Activated T-helper 1 cell treated with anti-CD3 and anti-CD28 coated beads, Interleukin-12 subunit alpha, Interleukin-12 subunit beta, Interleukin-2, Interleukin-4 antibody, amounts not matched to agents 30 ng/mL and 10 ng/mL and 1 ng/mL, durations not matched to agents 14 hours and 24 hours and 36 hours (primary cell): ENCODE results near the gene SAXO1. TPM values are rescaled to one million over a fixed set of nuclear protein-coding genes. Genes with fewer than 3 reads are reported as not detected.
"Not testable (repeated sequence)": the region's sequence is repeated elsewhere in the genome, so short reads cannot be mapped to it uniquely, and the experiment has no call there.

Experiments
- DNase-seq: peaks from one replicate; pipeline ENCODE4 v3.0.0; 2021; ENCODE audit warnings: low spot score
- H3K27ac Mint-ChIP-seq: one replicate; pipeline ENCODE4 v1.8.0; 2021; ENCODE audit warnings: mild to moderate bottlenecking, mixed read lengths
- H3K27me3 Mint-ChIP-seq: one replicate; pipeline ENCODE4 v1.8.0; 2022; ENCODE audit warnings: mild to moderate bottlenecking, moderate library complexity, mixed read lengths; ENCODE audit not compliant: insufficient read depth
- H3K36me3 Mint-ChIP-seq: one replicate; pipeline ENCODE4 v1.8.0; 2021; ENCODE audit warnings: low read depth, mixed read lengths
- H3K4me1 Mint-ChIP-seq: one replicate; pipeline ENCODE4 v1.8.0; 2021; ENCODE audit warnings: low read depth, mixed read lengths
- H3K4me3 Mint-ChIP-seq: one replicate; pipeline ENCODE4 v1.8.0; 2021; ENCODE audit warnings: mild to moderate bottlenecking, moderate library complexity, mixed read lengths
- H3K9me3 Mint-ChIP-seq: one replicate; pipeline ENCODE4 v1.8.0; 2021; ENCODE audit warnings: mixed read lengths
- intact Hi-C: fragments of 100-400 bp; cut with micrococcal nuclease; formaldehyde crosslinking; loops from one replicate; pipeline ENCODE4 v1.15.1; 2024
- total RNA-seq: library from RNA; stranded (reverse); gene quantifications from 2 replicates; pipeline ENCODE4 v1.2.3, GENCODE V29; 2022

Gene SAXO1
- total RNA-seq, 1 donor from 2014 or later, result not detected

- H3K4me1 Mint-ChIP-seq, H3K36me3 Mint-ChIP-seq, H3K4me3 Mint-ChIP-seq, intact Hi-C loops, H3K27ac Mint-ChIP-seq, DNase-seq, H3K27me3 Mint-ChIP-seq, H3K9me3 Mint-ChIP-seq: not testable (repeated sequence)
Measured at GRCh38 chr9:18991197-18991596, 41.8 kb downstream of the SAXO1 start.

GRCh38 chr9:18990494-18990893 lies 42.5 kb downstream of the SAXO1 start:
- no peak overlapping the region for H3K27ac Mint-ChIP-seq
- no peaks in the 10 kb centered on the region for H3K36me3 Mint-ChIP-seq
- H3K4me3 Mint-ChIP-seq, result no peak overlapping the region
- no peaks in the 10 kb centered on the region for H3K4me1 Mint-ChIP-seq
- intact Hi-C loops, result no loop called here
- no peaks in the 10 kb centered on the region for H3K27me3 Mint-ChIP-seq
- no peak for DNase-seq
- H3K9me3 Mint-ChIP-seq, result no peaks in the 10 kb centered on the region

DNA sequence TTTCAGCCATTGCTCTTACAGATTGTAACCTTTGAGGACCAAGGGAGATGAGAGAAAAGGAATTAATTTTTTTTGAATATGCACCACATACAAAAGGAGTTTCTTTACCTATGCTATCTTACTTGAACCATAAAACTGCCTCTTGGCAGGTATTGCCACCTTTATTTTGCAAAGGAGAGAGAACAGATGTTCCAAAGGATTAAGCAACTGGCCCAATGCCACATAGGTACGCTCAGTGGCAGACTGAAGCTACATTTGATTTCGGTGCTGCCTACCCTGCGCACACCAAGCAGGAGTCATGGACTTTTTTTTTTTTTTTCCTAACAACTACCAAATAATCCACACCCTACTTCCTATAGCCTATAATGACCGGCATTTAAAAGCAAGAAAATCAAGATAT lies 43.1 kb downstream of the SAXO1 start:
- no peaks in the 10 kb centered on the region for H3K4me1 Mint-ChIP-seq
- intact Hi-C loops, result no loop called here
- no peaks in the 10 kb centered on the region for H3K9me3 Mint-ChIP-seq
- DNase-seq, result no peak
- no peak overlapping the region for H3K4me3 Mint-ChIP-seq
- no peak overlapping the region for H3K27ac Mint-ChIP-seq
- no peaks in the 10 kb centered on the region for H3K36me3 Mint-ChIP-seq
- H3K27me3 Mint-ChIP-seq, result no peaks in the 10 kb centered on the region

- Mint-ChIP-seq H3K9me3 (no peaks in the 10 kb centered on the region), H3K4me1 (no peaks in the 10 kb centered on the region), H3K4me3 (no peak overlapping the region), H3K27ac (no peak overlapping the region), H3K27me3 (no peaks in the 10 kb centered on the region), H3K36me3 (no peaks in the 10 kb centered on the region)
- intact Hi-C loops, result no loop called here
- DNase-seq, result no peak
Measured at GRCh38 chr9:18989097-18989496, 43.9 kb downstream of the SAXO1 start.

GRCh38 chr9:18988003-18988402 lies 45.0 kb downstream of the SAXO1 start:
- intact Hi-C loops, result no loop called here
- H3K27ac Mint-ChIP-seq, result no peak overlapping the region

DNA sequence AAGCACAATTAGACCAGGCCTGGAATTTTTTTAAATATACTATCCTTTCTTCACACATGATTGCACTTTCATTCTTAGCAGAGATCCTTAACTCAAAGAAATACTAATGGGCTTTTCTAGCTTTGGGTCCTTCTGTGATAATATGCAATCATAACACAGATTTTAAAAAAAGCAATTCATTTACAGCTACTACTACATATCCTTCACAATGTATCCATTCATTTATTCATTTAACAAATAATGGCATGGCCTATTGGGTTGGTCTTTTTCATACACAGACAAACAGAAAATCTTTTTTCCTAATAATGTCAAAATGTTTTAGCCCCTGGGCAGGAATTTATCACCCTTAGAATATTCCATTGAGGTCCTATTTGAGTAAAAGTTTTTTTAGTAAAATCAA lies 47.0 kb downstream of the SAXO1 start:
- Mint-ChIP-seq H3K27ac (no peak overlapping the region), H3K4me1 (no peaks in the 10 kb centered on the region)

More at GRCh38 chr9:18988003-18988402, 45.0 kb downstream of the SAXO1 start:
- H3K27me3 Mint-ChIP-seq, result no peaks in the 10 kb centered on the region
- DNase-seq, result no peak
- no peaks in the 10 kb centered on the region for H3K36me3 Mint-ChIP-seq
- no peak overlapping the region for H3K4me3 Mint-ChIP-seq
- H3K9me3 Mint-ChIP-seq, result no peaks in the 10 kb centered on the region
- no peaks in the 10 kb centered on the region for H3K4me1 Mint-ChIP-seq

DNA sequence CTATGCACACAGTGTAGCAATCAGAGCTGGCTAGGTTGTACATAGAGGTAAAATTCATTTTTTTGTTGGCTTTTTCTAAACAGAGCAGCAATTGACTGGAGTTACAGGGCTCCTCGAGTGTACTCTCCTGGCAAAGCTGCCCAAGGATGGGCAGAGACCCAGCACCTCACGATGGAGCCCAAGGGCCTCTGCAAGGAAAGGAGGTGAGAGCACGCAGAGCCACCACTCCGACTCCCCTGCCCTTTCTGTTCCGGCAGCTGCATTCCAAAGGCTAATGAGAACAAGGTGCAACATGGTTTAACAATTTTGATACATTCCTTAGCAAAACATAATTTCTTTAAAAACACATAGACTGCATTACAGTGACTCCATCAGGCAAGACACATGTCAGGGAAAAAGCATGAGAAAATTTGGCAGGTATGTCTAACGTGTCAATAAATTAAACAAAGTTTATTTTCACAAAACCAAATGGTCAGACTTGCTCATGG lies 47.5 kb downstream of the SAXO1 start:
- H3K4me3 Mint-ChIP-seq, result no peak overlapping the region
- peaks cover 1% of the 10 kb centered on the region for H3K27me3 Mint-ChIP-seq
- H3K36me3 Mint-ChIP-seq, result no peaks in the 10 kb centered on the region
- intact Hi-C loops, result no loop called here
- no peaks in the 10 kb centered on the region for H3K4me1 Mint-ChIP-seq
- H3K9me3 Mint-ChIP-seq, result no peaks in the 10 kb centered on the region
- H3K27ac Mint-ChIP-seq, result no peak overlapping the region
- DNase-seq, result no peak

More for the DNA sequence above, 47.0 kb downstream of the SAXO1 start:
- no peak for DNase-seq
- no peaks in the 10 kb centered on the region for H3K9me3 Mint-ChIP-seq
- H3K27me3 Mint-ChIP-seq, result peaks cover 1% of the 10 kb centered on the region
- no peak overlapping the region for H3K4me3 Mint-ChIP-seq
- intact Hi-C loops, result no loop called here
- no peaks in the 10 kb centered on the region for H3K36me3 Mint-ChIP-seq

- no peaks in the 10 kb centered on the region for H3K4me1 Mint-ChIP-seq
- H3K27me3 Mint-ChIP-seq, result peaks cover 1% of the 10 kb centered on the region
- no peak overlapping the region for H3K4me3 Mint-ChIP-seq
- no peaks in the 10 kb centered on the region for H3K36me3 Mint-ChIP-seq
- intact Hi-C loops, result no loop called here
- no peaks in the 10 kb centered on the region for H3K9me3 Mint-ChIP-seq
- DNase-seq, result no peak
- H3K27ac Mint-ChIP-seq, result no peak overlapping the region
Measured at GRCh38 chr9:18982262-18982620, 50.8 kb downstream of the SAXO1 start.

GRCh38 chr9:18981476-18982261 lies 51.3 kb downstream of the SAXO1 start:
- H3K9me3 Mint-ChIP-seq, result no peaks in the 10 kb centered on the region
- no peaks in the 10 kb centered on the region for H3K4me1 Mint-ChIP-seq
- intact Hi-C loops, result no loop called here

DNA sequence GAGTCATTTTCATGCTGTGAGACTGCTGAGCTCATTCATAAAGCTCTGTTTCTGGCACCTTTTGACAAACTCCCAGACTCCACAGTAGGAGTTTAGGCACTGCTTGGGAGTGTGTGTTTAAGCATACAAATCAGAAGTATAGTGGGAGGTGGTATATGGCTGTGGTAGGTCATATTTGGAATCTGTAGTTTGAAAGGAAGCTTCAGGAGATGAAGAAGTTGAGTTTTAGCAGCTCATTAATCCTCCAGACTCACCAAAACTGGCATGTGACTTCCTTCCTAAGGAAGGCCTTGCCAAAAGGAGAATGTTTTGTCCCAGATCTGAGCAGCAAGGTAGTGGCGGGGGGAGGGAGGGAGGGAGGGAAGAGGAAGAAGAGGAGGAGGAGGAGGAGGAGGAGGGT lies 52.8 kb downstream of the SAXO1 start:
- H3K4me1 Mint-ChIP-seq, result no peaks in the 10 kb centered on the region
- no peaks in the 10 kb centered on the region for H3K9me3 Mint-ChIP-seq
- no peak for DNase-seq
- no peak overlapping the region for H3K27ac Mint-ChIP-seq
- no peak overlapping the region for H3K4me3 Mint-ChIP-seq
- H3K36me3 Mint-ChIP-seq, result no peaks in the 10 kb centered on the region
- H3K27me3 Mint-ChIP-seq, result peaks cover 1% of the 10 kb centered on the region
- intact Hi-C loops, result no loop called here

More at GRCh38 chr9:18981476-18982261, 51.3 kb downstream of the SAXO1 start:
- H3K4me3 Mint-ChIP-seq, result no peak overlapping the region
- peaks cover 1% of the 10 kb centered on the region for H3K27me3 Mint-ChIP-seq
- H3K36me3 Mint-ChIP-seq, result no peaks in the 10 kb centered on the region
- no peak for DNase-seq
- no peak overlapping the region for H3K27ac Mint-ChIP-seq

DNA sequence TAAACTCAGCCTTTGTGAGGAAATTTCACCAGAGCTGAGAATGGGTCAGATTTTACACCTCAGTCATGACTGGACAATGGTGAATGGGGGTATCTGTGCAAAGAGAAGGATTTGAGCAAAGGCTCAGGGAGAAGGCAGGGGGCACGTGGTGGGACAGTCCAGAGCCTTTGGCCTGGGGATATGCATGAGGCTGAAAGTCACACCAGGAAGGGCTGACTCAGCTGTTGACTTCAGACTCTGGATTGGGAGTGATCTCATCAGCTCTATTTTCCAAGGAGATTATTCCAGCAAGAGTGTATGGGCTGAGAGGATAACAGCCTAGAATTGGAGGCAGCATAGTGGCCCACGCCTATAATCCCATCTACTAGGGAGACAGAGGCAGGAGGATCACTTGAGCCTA lies 53.6 kb downstream of the SAXO1 start:
- DNase-seq, result no peak
- Mint-ChIP-seq H3K4me3 (no peak overlapping the region), H3K27me3 (peaks cover 2% of the 10 kb centered on the region), H3K9me3 (no peaks in the 10 kb centered on the region), H3K36me3 (no peaks in the 10 kb centered on the region), H3K27ac (no peak overlapping the region), H3K4me1 (no peaks in the 10 kb centered on the region)
- intact Hi-C loops, result no loop called here

GRCh38 chr9:18978188-18978587 lies 54.8 kb downstream of the SAXO1 start:
- no peaks in the 10 kb centered on the region for H3K36me3 Mint-ChIP-seq
- peaks cover 5% of the 10 kb centered on the region for H3K27me3 Mint-ChIP-seq
- no peaks in the 10 kb centered on the region for H3K4me1 Mint-ChIP-seq
- no peak for DNase-seq
- intact Hi-C loops, result no loop called here
- H3K9me3 Mint-ChIP-seq, result no peaks in the 10 kb centered on the region
- no peak overlapping the region for H3K4me3 Mint-ChIP-seq
- H3K27ac Mint-ChIP-seq, result no peak overlapping the region

DNA sequence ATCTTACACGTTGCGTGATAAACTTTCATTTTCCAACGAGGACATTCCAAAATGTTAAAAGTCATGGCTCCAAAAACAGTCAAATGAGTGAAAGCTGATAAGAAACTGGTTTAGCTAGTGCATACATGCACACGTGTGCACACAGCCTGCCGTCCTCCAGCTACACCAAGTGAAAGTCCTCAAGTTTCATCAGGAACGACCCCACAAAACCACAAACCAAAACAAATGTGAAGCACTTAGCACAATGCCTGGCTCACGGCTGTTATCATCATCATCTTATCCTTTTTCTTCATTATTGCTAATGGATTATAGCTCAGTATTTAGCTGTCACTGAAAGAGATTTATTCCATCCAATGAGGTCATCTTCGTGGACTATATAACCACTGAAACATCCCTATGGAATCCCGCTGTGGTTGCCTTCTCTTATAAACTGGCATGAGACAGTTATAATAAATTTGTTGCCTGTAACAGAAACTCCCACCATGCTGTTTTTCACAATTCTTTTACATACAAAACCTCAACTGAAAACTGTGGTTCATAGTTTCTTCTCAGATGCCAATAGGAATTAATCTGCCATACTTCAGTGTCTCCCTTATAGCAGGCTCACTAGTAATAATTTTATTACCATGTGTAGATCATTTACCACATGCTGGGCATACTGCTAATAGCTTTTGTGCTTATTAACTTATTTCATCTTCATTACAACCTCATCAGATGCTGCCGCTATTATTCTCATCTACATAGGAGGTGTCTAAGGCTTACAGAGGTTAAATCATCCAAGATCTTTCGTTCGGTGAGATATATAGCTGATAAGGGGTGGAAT lies 56.1 kb downstream of the SAXO1 start:
- peaks cover 7% of the 10 kb centered on the region for H3K27me3 Mint-ChIP-seq
- H3K4me3 Mint-ChIP-seq, result no peak overlapping the region
- no peak overlapping the region for H3K27ac Mint-ChIP-seq
- no peaks in the 10 kb centered on the region for H3K36me3 Mint-ChIP-seq
- no peaks in the 10 kb centered on the region for H3K9me3 Mint-ChIP-seq
- intact Hi-C loops, result no loop called here
- no peaks in the 10 kb centered on the region for H3K4me1 Mint-ChIP-seq
- no peak for DNase-seq
